MM.1S (cell line): ENCODE results near the gene BICC1.
A peak's percentile ranks its signal among the peaks of the same experiment; 100 is the strongest.

Experiments used
- DNase-seq: peaks from one replicate; pipeline ENCODE4 v3.0.0-alpha.2; 2015
- H2AFZ ChIP-seq: fragments of 300-600 bp; sonication (generic); 2 replicates; pipeline ENCODE4 v1.6.0; 2016; ENCODE audit warnings: antibody characterized with exemption, low read length
- H3F3A ChIP-seq: fragments of 300-600 bp; sonication (generic); 2 replicates; pipeline ENCODE4 v1.6.1; 2016; ENCODE audit warnings: mild to moderate bottlenecking, antibody characterized with exemption, low read length, moderate library complexity, mixed read lengths; ENCODE audit not compliant: insufficient read depth
- H3K27ac ChIP-seq: fragments of 300-600 bp; sonication (generic); 2 replicates; pipeline ENCODE4 v1.5.1; 2016; ENCODE audit warnings: mild to moderate bottlenecking, low read length
- H3K27me3 ChIP-seq: fragments of 300-600 bp; sonication (generic); replicated peaks from 2 replicates; pipeline ENCODE4 v1.6.0; 2016; ENCODE audit warnings: low read length; ENCODE audit not compliant: insufficient read depth
- H3K36me3 ChIP-seq: fragments of 300-600 bp; sonication (generic); replicated peaks from 2 replicates; pipeline ENCODE4 v1.6.1; 2016; ENCODE audit warnings: mild to moderate bottlenecking, low read length, mixed read lengths; ENCODE audit not compliant: insufficient read depth
- H3K4me1 ChIP-seq: fragments of 300-600 bp; sonication (generic); 2 replicates; pipeline ENCODE4 v1.6.1; 2016; ENCODE audit warnings: low read length, mixed read lengths
- H3K4me2 ChIP-seq: fragments of 300-600 bp; sonication (generic); 2 replicates; pipeline ENCODE4 v1.6.0; 2016; ENCODE audit warnings: low read depth, low read length
- H3K4me3 ChIP-seq: fragments of 300-600 bp; sonication (generic); 2 replicates; pipeline ENCODE4 v1.5.1; 2016; ENCODE audit warnings: low read length, mixed read lengths
- H3K79me2 ChIP-seq: fragments of 300-600 bp; sonication (generic); 2 replicates; pipeline ENCODE4 v1.6.1; 2016; ENCODE audit warnings: mixed run types, low read length, mixed read lengths
- H3K9ac ChIP-seq: fragments of 300-600 bp; sonication (generic); 2 replicates; pipeline ENCODE4 v1.6.1; 2016; ENCODE audit warnings: low read length, mixed read lengths
- H3K9me2 ChIP-seq: fragments of 300-600 bp; sonication (generic); replicated peaks from 2 replicates; pipeline ENCODE4 v1.6.1; 2016; ENCODE audit warnings: mild to moderate bottlenecking, low read length, mixed read lengths; ENCODE audit not compliant: insufficient read depth
- H3K9me3 ChIP-seq: fragments of 300-600 bp; sonication (generic); replicated peaks from 2 replicates; pipeline ENCODE4 v1.6.1; 2016; ENCODE audit warnings: mild to moderate bottlenecking, low read length, mixed read lengths; ENCODE audit not compliant: insufficient read depth
- H4K20me1 ChIP-seq: fragments of 300-600 bp; sonication (generic); 2 replicates; pipeline ENCODE4 v1.6.1; 2016; ENCODE audit warnings: mild to moderate bottlenecking, low read length, moderate library complexity, mixed read lengths; ENCODE audit not compliant: insufficient read depth
- EZH2 ChIP-seq: fragments of 300-600 bp; sonication (generic); optimal IDR thresholded peaks from 2 replicates; pipeline ENCODE3; 2017; ENCODE audit warnings: low read depth, mild to moderate bottlenecking, antibody characterized with exemption, low read length, mixed read lengths
- EZH2phosphoT487 ChIP-seq: fragments of 300-600 bp; sonication (generic); IDR thresholded peaks from 2 replicates; pipeline ENCODE4 v1.6.1; 2018; ENCODE audit warnings: antibody characterized with exemption, low read length
- TF ChIP-seq, protein P1 (sequence below): fragments of 300-600 bp; sonication (generic); IDR thresholded peaks from 2 replicates; pipeline ENCODE4 v1.5.1; 2016; ENCODE audit warnings: antibody characterized with exemption, low read length, mixed read lengths

The BICC1 gene, protein sequence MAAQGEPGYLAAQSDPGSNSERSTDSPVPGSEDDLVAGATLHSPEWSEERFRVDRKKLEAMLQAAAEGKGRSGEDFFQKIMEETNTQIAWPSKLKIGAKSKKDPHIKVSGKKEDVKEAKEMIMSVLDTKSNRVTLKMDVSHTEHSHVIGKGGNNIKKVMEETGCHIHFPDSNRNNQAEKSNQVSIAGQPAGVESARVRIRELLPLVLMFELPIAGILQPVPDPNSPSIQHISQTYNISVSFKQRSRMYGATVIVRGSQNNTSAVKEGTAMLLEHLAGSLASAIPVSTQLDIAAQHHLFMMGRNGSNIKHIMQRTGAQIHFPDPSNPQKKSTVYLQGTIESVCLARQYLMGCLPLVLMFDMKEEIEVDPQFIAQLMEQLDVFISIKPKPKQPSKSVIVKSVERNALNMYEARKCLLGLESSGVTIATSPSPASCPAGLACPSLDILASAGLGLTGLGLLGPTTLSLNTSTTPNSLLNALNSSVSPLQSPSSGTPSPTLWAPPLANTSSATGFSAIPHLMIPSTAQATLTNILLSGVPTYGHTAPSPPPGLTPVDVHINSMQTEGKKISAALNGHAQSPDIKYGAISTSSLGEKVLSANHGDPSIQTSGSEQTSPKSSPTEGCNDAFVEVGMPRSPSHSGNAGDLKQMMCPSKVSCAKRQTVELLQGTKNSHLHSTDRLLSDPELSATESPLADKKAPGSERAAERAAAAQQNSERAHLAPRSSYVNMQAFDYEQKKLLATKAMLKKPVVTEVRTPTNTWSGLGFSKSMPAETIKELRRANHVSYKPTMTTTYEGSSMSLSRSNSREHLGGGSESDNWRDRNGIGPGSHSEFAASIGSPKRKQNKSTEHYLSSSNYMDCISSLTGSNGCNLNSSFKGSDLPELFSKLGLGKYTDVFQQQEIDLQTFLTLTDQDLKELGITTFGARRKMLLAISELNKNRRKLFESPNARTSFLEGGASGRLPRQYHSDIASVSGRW

DNA sequence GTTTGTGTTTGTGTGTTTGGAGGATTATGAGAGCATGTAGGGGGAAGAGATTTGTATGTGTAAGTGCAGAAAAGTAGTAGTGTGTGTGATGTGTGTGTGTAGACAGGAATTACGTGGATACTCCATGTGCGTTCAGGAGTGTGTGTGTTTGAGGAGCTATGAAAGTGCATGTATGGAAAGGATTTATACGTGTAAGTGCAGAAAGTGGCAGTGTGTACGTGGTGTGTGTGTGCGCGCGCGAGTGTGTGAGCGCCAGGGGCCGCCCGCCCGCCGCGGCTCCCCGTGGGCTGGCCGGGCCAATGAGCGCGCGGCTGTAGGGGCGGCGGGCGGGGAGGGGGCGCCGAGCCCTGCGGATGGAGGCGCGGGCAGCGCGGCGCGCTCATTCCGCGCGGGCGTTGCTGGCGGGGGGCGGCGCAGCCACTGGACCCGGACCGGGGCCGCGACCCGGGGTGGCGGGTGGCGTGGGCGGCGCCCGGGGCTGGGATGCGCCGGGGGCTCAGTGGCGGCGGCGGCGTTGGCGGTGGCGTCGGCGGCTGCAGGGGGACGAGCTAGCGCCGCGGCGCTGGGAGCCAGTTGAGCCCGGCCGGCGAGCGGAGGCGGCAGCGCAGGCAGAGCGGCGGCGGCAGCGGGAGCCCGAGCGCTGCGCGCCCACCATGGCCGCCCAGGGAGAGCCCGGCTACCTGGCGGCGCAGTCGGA, at the start of gene BICC1:
TSS of gene BICC1 (plus strand) at position 382 of the 697 bp plus-strand sequence. CDS start at position 654, 272 bp downstream.
- peak within 1 kb of the TSS; percentile 41 for H3K4me3 ChIP-seq

DNA sequence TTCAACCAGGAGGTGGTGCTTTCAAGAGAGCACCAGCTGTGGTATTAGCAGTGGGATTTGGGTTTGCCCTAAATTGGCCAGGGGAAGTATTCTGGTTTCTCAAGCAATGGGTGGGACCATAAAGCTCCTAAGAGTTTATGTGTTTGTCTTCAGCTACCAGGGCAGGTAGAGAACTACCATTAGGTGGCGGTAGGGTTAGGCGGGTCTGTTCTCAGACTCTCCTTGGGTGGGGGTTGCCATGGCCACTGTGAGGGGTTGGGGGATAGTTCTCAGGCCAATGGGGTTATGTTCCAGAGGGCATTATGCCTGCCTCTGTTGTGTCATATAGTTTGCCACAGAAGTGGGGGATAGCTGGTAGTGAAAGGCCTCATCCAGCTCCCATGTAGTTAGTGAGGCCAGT, 47.7 kb upstream of the BICC1 start:
- TF ChIP-seq EZH2 (no peak), EZH2phosphoT487 (no peak)
- TF ChIP-seq, protein P1, sequence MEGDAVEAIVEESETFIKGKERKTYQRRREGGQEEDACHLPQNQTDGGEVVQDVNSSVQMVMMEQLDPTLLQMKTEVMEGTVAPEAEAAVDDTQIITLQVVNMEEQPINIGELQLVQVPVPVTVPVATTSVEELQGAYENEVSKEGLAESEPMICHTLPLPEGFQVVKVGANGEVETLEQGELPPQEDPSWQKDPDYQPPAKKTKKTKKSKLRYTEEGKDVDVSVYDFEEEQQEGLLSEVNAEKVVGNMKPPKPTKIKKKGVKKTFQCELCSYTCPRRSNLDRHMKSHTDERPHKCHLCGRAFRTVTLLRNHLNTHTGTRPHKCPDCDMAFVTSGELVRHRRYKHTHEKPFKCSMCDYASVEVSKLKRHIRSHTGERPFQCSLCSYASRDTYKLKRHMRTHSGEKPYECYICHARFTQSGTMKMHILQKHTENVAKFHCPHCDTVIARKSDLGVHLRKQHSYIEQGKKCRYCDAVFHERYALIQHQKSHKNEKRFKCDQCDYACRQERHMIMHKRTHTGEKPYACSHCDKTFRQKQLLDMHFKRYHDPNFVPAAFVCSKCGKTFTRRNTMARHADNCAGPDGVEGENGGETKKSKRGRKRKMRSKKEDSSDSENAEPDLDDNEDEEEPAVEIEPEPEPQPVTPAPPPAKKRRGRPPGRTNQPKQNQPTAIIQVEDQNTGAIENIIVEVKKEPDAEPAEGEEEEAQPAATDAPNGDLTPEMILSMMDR, result no peak
- H2AFZ ChIP-seq, result no peak overlapping the region
- no peaks in the 10 kb centered on the region for H3K27me3 ChIP-seq
- no peaks in the 10 kb centered on the region for H4K20me1 ChIP-seq
- no peaks in the 10 kb centered on the region for H3K9me3 ChIP-seq
- no peaks in the 10 kb centered on the region for H3K79me2 ChIP-seq
- H3K4me3 ChIP-seq, result no peak overlapping the region
- no peak overlapping the region for H3K4me2 ChIP-seq
- no peak overlapping the region for H3K27ac ChIP-seq
- no peaks in the 10 kb centered on the region for H3K36me3 ChIP-seq
- H3K9ac ChIP-seq, result no peak overlapping the region
- DNase-seq, result no peak
- H3F3A ChIP-seq, result no peaks in the 10 kb centered on the region
- H3K9me2 ChIP-seq, result no peaks in the 10 kb centered on the region
- no peaks in the 10 kb centered on the region for H3K4me1 ChIP-seq

More for the DNA sequence above, at the start of gene BICC1:
- H3K9ac ChIP-seq, result no peak within 1 kb of the TSS
- no peaks in the 10 kb centered on the region for H3K4me1 ChIP-seq
- H3K36me3 ChIP-seq, result no peaks in the 10 kb centered on the region
- no peak within 1 kb of the TSS for H3K27ac ChIP-seq
- no peaks in the 10 kb centered on the region for H3K79me2 ChIP-seq
- H3F3A ChIP-seq, result no peaks in the 10 kb centered on the region
- no peak within 1 kb of the TSS for H2AFZ ChIP-seq
- no peaks in the 10 kb centered on the region for H3K27me3 ChIP-seq
- no peak for DNase-seq
- H3K9me2 ChIP-seq, result no peaks in the 10 kb centered on the region
- H3K4me2 ChIP-seq, result peak within 1 kb of the TSS; percentile 58
- H3K9me3 ChIP-seq, result no peaks in the 10 kb centered on the region
- no peaks in the 10 kb centered on the region for H4K20me1 ChIP-seq
- TF ChIP-seq EZH2phosphoT487 (no peak), EZH2 (no peak)
- TF ChIP-seq, protein P1, result no peak

DNA sequence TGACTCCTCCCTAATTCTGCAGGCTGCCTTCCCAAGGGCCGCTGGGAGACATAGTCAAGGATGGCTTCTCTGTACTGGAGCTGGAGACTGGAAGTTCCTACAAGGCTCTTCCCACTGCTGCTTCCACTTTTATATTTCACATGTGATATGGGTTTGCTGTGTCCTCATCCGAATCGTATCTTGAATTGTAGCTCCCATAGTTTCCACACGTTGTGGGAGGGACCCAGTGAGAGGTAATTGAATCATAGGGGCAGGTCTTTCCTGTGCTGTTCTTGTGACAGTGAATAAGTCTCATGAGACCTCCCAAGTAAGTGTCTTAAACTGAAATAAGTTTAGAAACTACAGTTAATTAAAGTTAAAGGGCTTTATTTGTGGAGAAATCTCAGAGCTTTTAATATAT, 47.0 kb upstream of the BICC1 start:
- Histone ChIP-seq H4K20me1 (no peaks in the 10 kb centered on the region), H2AFZ (no peak overlapping the region), H3F3A (no peaks in the 10 kb centered on the region), H3K36me3 (no peaks in the 10 kb centered on the region), H3K79me2 (no peaks in the 10 kb centered on the region), H3K4me2 (no peak overlapping the region), H3K9me3 (no peaks in the 10 kb centered on the region), H3K4me1 (no peaks in the 10 kb centered on the region), H3K4me3 (no peak overlapping the region), H3K27me3 (no peaks in the 10 kb centered on the region), H3K9me2 (no peaks in the 10 kb centered on the region), H3K9ac (no peak overlapping the region), H3K27ac (no peak overlapping the region)
- no peak for TF ChIP-seq EZH2
- TF ChIP-seq, protein P1, result no peak
- TF ChIP-seq EZH2phosphoT487, result no peak
- no peak for DNase-seq
